ENCODE data around the gene MYCBPAP. TPM values are rescaled to one million over a fixed set of nuclear protein-coding genes. Genes with fewer than 3 reads are reported as not detected.

MYCBPAP gene
- total and polyA plus RNA-seq, 2 donors (not counting 3 experiments of a cell fraction or from before 2014, with no cell fraction given): 0.40 to 0.66 TPM

- CTCF ChIA-PET: interaction anchor here (1.3 kb wide), 1 partner anchor 14 kb away, joined by 4 read pairs; no protein-coding TSS in a partner anchor
- Histone ChIP-seq H3K4me2 (ENCODE audit: insufficient read depth, low read length) (no peak overlapping the region), H3K9me3 (replicated peaks; ENCODE audit: control insufficient read depth, insufficient read depth, low read length) (no peaks in the 10 kb centered on the region), H3K79me2 (ENCODE audit: control insufficient read depth, insufficient read depth, low read length) (no peaks in the 10 kb centered on the region), H3K27ac (ENCODE audit: insufficient read depth, low read depth, low read length) (no peak overlapping the region), H3K36me3 (ENCODE audit: control insufficient read depth in 2 of 2, extremely low read depth in 1 of 2, insufficient read depth in 2 of 2, low read length in 2 of 2) (no peaks in the 10 kb centered on the region), H3K27me3 (ENCODE audit: control insufficient read depth in 2 of 2, insufficient read depth in 2 of 2, low read length in 2 of 2) (peaks cover 18 to 26% of the 10 kb centered on the region in 2 experiments), H2AFZ (ENCODE audit: low read depth, low read length) (no peak overlapping the region), H4K20me1 (replicated peaks; ENCODE audit: control insufficient read depth, extremely low read depth, insufficient read depth, low read length) (no peaks in the 10 kb centered on the region), H3K4me3 (replicated peaks in 1 of 3; ENCODE audit: insufficient read depth in 1 of 3, low read depth in 1 of 3, low read length in 3 of 3) (no peak overlapping the region), H3K4me1 (ENCODE audit: control insufficient read depth, extremely low read depth, insufficient read depth, low read length) (no peaks in the 10 kb centered on the region), H3K9ac (replicated peaks; ENCODE audit: extremely low read depth, insufficient read depth, low read length) (no peak overlapping the region), H3K9me1 (replicated peaks; ENCODE audit: control insufficient read depth, extremely low read depth, insufficient read depth, low read length) (no peaks in the 10 kb centered on the region)
- TF ChIP-seq CTCF (IDR thresholded peaks at IDR 0.05; ENCODE audit: extremely low read depth in 1 of 2, insufficient read depth in 1 of 2, low read depth in 1 of 2, low read length in 2 of 2) (no peak), POLR2AphosphoS5 (IDR thresholded peaks at IDR 0.05; ENCODE audit: insufficient read depth, low read depth, low read length) (no peak), EZH2 (IDR thresholded peaks at IDR 0.05; ENCODE audit: borderline replicate concordance, low read depth, low read length, severe bottlenecking) (no peak), FOS (IDR thresholded peaks at IDR 0.05; ENCODE audit: borderline replicate concordance, insufficient read depth, low read length) (no peak), JUN (IDR thresholded peaks at IDR 0.05; ENCODE audit: borderline replicate concordance, insufficient read depth, insufficient read length, low read depth) (no peak), MYC (IDR thresholded peaks at IDR 0.05; ENCODE audit: low read depth, low read length) (no peak), GATA2 (IDR thresholded peaks at IDR 0.05; ENCODE audit: insufficient read depth, insufficient read length, low read depth, low read length) (no peak), MAX (IDR thresholded peaks at IDR 0.05; ENCODE audit: insufficient read depth, insufficient read length) (no peak), POLR2A (IDR thresholded peaks at IDR 0.05; ENCODE audit: low read depth, low read length) (no peak)
- dilution Hi-C loops (cut with MboI; ENCODE audit: extremely low pct_ligation_motif_present, low sequenced_read_pairs) (no loop called here), intact Hi-C loops (cut with micrococcal nuclease) (no loop called here)
- POLR2A ChIA-PET: no interaction called here
- DNase-seq (ENCODE audit: low read depth, low spot score) (no peak), FAIRE-seq (no peak)
- no TSS peak for BruUV-seq (replicated peaks)
Measured at GRCh38 chr17:50465635-50466034, 42.6 kb upstream of the MYCBPAP start.

Measured in endothelial cell of umbilical vein (primary cell).